ENCODE data around the gene MED25. TPM values are rescaled to one million over a fixed set of nuclear protein-coding genes. Genes with fewer than 3 reads are reported as not detected.

The MED25 gene
- total and polyA plus RNA-seq, 2 of the 4 experiments (the other 2 are of a cell fraction), result 4.7 to 38.5 TPM

DNA sequence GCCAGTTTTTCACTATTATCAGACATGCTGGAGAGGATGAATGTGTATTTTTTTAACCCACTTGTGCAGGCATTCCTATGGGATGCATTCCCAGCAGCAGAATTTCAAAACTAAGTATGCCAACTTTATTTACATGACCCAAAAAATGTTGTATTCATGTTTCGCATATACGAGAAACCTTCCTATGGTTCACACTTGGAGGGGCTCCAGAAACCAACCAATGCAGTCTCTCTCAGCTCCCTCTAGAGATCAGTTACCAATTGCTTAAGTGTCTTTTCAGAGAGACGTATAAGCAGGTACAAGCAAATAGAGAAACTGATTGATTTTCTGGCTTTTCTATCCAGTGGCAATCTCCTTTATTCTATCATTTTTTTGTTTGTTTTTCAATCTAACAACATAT, 27.3 kb downstream of the MED25 start:
- ChIA-PET POLR2A (ENCODE audit: unreplicated experiment) (interaction anchor here (0.6 kb wide), 1 partner anchor 22 kb away, joined by 3 read pairs; the partner anchor contains the start of gene PNKP), CTCF (no interaction called here)
- H4K20me1 ChIP-seq (ENCODE audit: insufficient read depth, low read length), result peaks cover 9% of the 10 kb centered on the region; the same call in 1 of the 2 replicates
- no peak overlapping the region for H3K18ac ChIP-seq (ENCODE audit: low read depth, low read length)
- peaks cover 24 to 50% of the 10 kb centered on the region in 2 experiments for H3K79me1 ChIP-seq (ENCODE audit: low read depth in 1 of 2, low read length in 2 of 2)
- BruUV-seq (replicated peaks), result no TSS peak
- WGBS, 2 experiments (ENCODE audit: extremely low coverage in 2 of 2, insufficient read length in 1 of 2), result no CpG with 5 or more reads among the region's 3 CpGs
- dilution Hi-C loops (cut with HindIII; ENCODE audit: low sequenced_read_pairs, unreplicated experiment) (no loop called here), in situ Hi-C loops (cut with MboI; ENCODE audit: low sequenced_read_pairs) (no loop called here), intact Hi-C loops (cut with micrococcal nuclease) (no loop called here)
- H3K27ac ChIP-seq (ENCODE audit: insufficient read depth, low read length), result no peak overlapping the region
- H3K4me3 ChIP-seq (ENCODE audit: insufficient read depth, low read depth, low read length), result no peak overlapping the region
- no peak overlapping the region for H4K91ac ChIP-seq (ENCODE audit: insufficient read depth, low read depth, low read length)
- no peak overlapping the region for H2BK15ac ChIP-seq (ENCODE audit: low read depth, low read length)
- peak; percentile 42 for DNase-seq
- no peak overlapping the region for H4K8ac ChIP-seq (ENCODE audit: low read depth in 2 of 2, low read length in 2 of 2)
- TF ChIP-seq FOS (IDR thresholded peaks at IDR 0.05; ENCODE audit: low read depth, low read length) (no peak), RFX5 (IDR thresholded peaks at IDR 0.05; ENCODE audit: low read depth, low read length) (no peak), MAZ (IDR thresholded peaks at IDR 0.05; ENCODE audit: borderline replicate concordance, low read depth, low read length) (no peak), RAD21 (IDR thresholded peaks at IDR 0.05; ENCODE audit: low read length) (no peak)
- TF ChIP-seq, protein P1, sequence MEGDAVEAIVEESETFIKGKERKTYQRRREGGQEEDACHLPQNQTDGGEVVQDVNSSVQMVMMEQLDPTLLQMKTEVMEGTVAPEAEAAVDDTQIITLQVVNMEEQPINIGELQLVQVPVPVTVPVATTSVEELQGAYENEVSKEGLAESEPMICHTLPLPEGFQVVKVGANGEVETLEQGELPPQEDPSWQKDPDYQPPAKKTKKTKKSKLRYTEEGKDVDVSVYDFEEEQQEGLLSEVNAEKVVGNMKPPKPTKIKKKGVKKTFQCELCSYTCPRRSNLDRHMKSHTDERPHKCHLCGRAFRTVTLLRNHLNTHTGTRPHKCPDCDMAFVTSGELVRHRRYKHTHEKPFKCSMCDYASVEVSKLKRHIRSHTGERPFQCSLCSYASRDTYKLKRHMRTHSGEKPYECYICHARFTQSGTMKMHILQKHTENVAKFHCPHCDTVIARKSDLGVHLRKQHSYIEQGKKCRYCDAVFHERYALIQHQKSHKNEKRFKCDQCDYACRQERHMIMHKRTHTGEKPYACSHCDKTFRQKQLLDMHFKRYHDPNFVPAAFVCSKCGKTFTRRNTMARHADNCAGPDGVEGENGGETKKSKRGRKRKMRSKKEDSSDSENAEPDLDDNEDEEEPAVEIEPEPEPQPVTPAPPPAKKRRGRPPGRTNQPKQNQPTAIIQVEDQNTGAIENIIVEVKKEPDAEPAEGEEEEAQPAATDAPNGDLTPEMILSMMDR (conservative IDR thresholded peaks at IDR 0.05; ENCODE audit: low read depth, low read length), result 0 out of 2 replicates have a peak, but pooled peaks have one; percentile 5
- no peaks in the 10 kb centered on the region for H3K9me3 ChIP-seq (ENCODE audit: control insufficient read depth, insufficient read depth, low read length)
- H3K36me3 ChIP-seq (ENCODE audit: control insufficient read depth, insufficient read depth, low read length), result peaks cover 8% of the 10 kb centered on the region; the same call in 1 of the 2 replicates
- H3K4ac ChIP-seq (ENCODE audit: low read depth, low read length), result no peak overlapping the region
- no peak overlapping the region for H2BK20ac ChIP-seq (ENCODE audit: low read depth, low read length)
- H3K14ac ChIP-seq (replicated peaks; ENCODE audit: low read depth, low read length), result no peak overlapping the region
- no peaks in the 10 kb centered on the region for H3K27me3 ChIP-seq (ENCODE audit: control insufficient read depth, insufficient read depth, low read length)
- no peak overlapping the region for H2AFZ ChIP-seq (replicated peaks; ENCODE audit: low read length, poor library complexity)
- H3K4me1 ChIP-seq (ENCODE audit: control insufficient read depth, insufficient read depth, low read length), result peaks cover 8% of the 10 kb centered on the region
- peak; percentile 36 for ATAC-seq (ENCODE audit: low read depth)
- H3K9me1 ChIP-seq (ENCODE audit: insufficient read depth, low read length), result peaks cover 12% of the 10 kb centered on the region
- H2BK120ac ChIP-seq (ENCODE audit: low read depth, low read length), result no peak overlapping the region
- no peak overlapping the region for H3K56ac ChIP-seq (ENCODE audit: extremely low read depth, insufficient read depth, low read length)
- H3K9ac ChIP-seq (ENCODE audit: low read depth, low read length), result no peak overlapping the region
- H2AK9ac ChIP-seq (replicated peaks; ENCODE audit: low read depth, low read length, poor library complexity), result no peak overlapping the region
- no peak overlapping the region for H3K4me2 ChIP-seq (ENCODE audit: low read depth, low read length)
- no peak overlapping the region for H4K5ac ChIP-seq (ENCODE audit: low read depth, low read length)
- H2BK5ac ChIP-seq (ENCODE audit: low read depth, low read length, poor library complexity, severe bottlenecking), result no peak overlapping the region
- H2AK5ac ChIP-seq (ENCODE audit: low read depth, low read length), result no peak overlapping the region
- H3K23ac ChIP-seq (ENCODE audit: low read depth, low read length), result no peak overlapping the region

Data from IMR-90 (cell line).